ENCODE measurements around the gene HACD2.

HACD2 gene

DNA sequence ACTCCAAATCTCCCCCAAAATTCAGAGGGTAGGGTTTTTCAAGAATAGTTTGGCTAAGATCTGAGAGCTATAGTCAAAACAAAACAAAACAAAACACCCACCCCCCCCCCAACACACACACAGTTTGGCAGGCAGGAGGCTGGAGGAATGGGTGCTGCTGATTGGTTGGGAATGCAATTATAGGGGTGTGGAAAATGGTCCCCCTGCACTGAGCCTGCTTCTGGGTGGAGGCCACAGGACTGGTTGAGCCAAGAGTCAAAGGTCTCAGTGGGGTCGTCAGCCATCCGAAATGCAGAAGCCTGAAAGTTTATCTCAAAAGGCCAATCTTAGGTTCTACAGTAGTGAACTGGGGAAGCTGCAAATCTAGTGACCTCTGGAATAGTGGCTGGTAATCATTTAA is 2.5 kb upstream of the HACD2 start:
- Histone ChIP-seq H3K27me3 (replicated peaks in 2 of 5; ENCODE audit: control insufficient read depth in 4 of 5, insufficient read depth in 5 of 5, low read length in 4 of 5) (no peaks in the 10 kb centered on the region), H3K9me3 (ENCODE audit: control extremely low read depth in 1 of 5, control insufficient read depth in 4 of 5, insufficient read depth in 2 of 5, low read depth in 1 of 5, low read length in 4 of 5) (peaks cover 1 to 30% (median 17%) of the 10 kb centered on the region in 5 experiments), H3K4me3 (ENCODE audit: control insufficient read depth in 1 of 7, extremely low read depth in 1 of 7, insufficient read depth in 4 of 7, low read depth in 2 of 7, low read length in 6 of 7) (no peak overlapping the region), H3K27ac (ENCODE audit: insufficient read depth in 1 of 2, low read depth in 1 of 2, low read length in 2 of 2, poor library complexity in 1 of 2, severe bottlenecking in 2 of 2) (no peak overlapping the region), H3K36me3 (ENCODE audit: control insufficient read depth in 4 of 4, insufficient read depth in 4 of 4, low read length in 3 of 4) (peaks cover 0 to 27% (median 13%) of the 10 kb centered on the region in 4 experiments), H3K4me1 (ENCODE audit: control extremely low read depth in 1 of 4, control insufficient read depth in 4 of 4, insufficient read depth in 4 of 4, low read length in 3 of 4) (peaks cover 4 to 28% (median 17%) of the 10 kb centered on the region in 4 experiments)
- POLR2A ChIA-PET: no interaction called here
- CTCF ChIA-PET: interaction anchor here (0.6 to 1.7 kb wide), 4 partner anchors 20 to 636 kb away, joined by 3 to 4 read pairs (median 3); no protein-coding TSS in a partner anchor
- 100% methylated on average over 1 of the region's 2 CpGs for WGBS (ENCODE audit: insufficient coverage)
- DNase-seq: no peak

GRCh38 chr3:123586968-123587367 is 2.1 kb upstream of the HACD2 start:
- POLR2A ChIA-PET: no interaction called here
- DNase-seq: no peak
- no peaks in the 10 kb centered on the region for H3K27me3 ChIP-seq (replicated peaks in 2 of 5; ENCODE audit: control insufficient read depth in 4 of 5, insufficient read depth in 5 of 5, low read length in 4 of 5)
- H3K36me3 ChIP-seq (ENCODE audit: control insufficient read depth in 4 of 4, insufficient read depth in 4 of 4, low read length in 3 of 4): peaks cover 0 to 25% (median 12%) of the 10 kb centered on the region in 4 experiments
- WGBS (ENCODE audit: insufficient coverage): no CpG with 5 or more reads among the region's 2 CpGs
- no peak overlapping the region for H3K4me3 ChIP-seq (ENCODE audit: control insufficient read depth in 1 of 7, extremely low read depth in 1 of 7, insufficient read depth in 4 of 7, low read depth in 2 of 7, low read length in 6 of 7)
- CTCF ChIA-PET: interaction anchor here (0.6 to 1.8 kb wide), 5 partner anchors 19 to 636 kb away, joined by 3 to 5 read pairs (median 3); no protein-coding TSS in a partner anchor
- H3K27ac ChIP-seq (ENCODE audit: insufficient read depth in 1 of 2, low read depth in 1 of 2, low read length in 2 of 2, poor library complexity in 1 of 2, severe bottlenecking in 2 of 2): no peak overlapping the region
- peaks cover 4 to 31% (median 17%) of the 10 kb centered on the region in 4 experiments for H3K4me1 ChIP-seq (ENCODE audit: control extremely low read depth in 1 of 4, control insufficient read depth in 4 of 4, insufficient read depth in 4 of 4, low read length in 3 of 4)
- H3K9me3 ChIP-seq (ENCODE audit: control extremely low read depth in 1 of 5, control insufficient read depth in 4 of 5, insufficient read depth in 2 of 5, low read depth in 1 of 5, low read length in 4 of 5): peaks cover 0 to 29% (median 17%) of the 10 kb centered on the region in 5 experiments

DNA sequence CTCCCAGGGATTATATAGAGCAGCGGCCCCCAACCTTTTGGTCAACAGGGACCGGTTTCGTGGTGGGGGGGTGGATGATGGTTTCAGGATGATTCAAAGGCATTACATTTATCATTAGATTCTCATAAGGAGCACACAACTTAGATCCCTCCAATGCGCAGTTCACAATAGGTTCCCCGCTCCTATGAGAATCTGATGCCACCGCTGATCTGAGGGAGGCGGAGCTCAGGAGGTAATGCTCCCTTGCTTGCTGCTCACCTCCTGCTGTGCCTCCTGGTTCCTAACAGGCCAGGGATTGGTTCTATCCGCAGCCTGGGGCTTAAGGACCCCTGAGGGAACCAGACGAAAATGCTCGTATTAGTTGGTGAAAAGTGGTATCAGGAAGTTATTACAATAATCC is 1.3 kb upstream of the HACD2 start:
- Histone ChIP-seq H3K27me3 (replicated peaks in 2 of 5; ENCODE audit: control insufficient read depth in 4 of 5, insufficient read depth in 5 of 5, low read length in 4 of 5) (no peaks in the 10 kb centered on the region), H3K36me3 (ENCODE audit: control insufficient read depth in 4 of 4, insufficient read depth in 4 of 4, low read length in 3 of 4) (peaks cover 0 to 21% (median 10%) of the 10 kb centered on the region in 4 experiments), H3K9me3 (ENCODE audit: control extremely low read depth in 1 of 5, control insufficient read depth in 4 of 5, insufficient read depth in 2 of 5, low read depth in 1 of 5, low read length in 4 of 5) (peaks cover 0 to 28% (median 17%) of the 10 kb centered on the region in 5 experiments), H3K27ac (ENCODE audit: insufficient read depth in 1 of 2, low read depth in 1 of 2, low read length in 2 of 2, poor library complexity in 1 of 2, severe bottlenecking in 2 of 2) (peak overlapping the region; percentile 80 to 91), H3K4me3 (ENCODE audit: control insufficient read depth in 1 of 7, extremely low read depth in 1 of 7, insufficient read depth in 4 of 7, low read depth in 2 of 7, low read length in 6 of 7) (peak overlapping the region in 6 of 7 experiments; percentile 85 to 92 (median 88)), H3K4me1 (ENCODE audit: control extremely low read depth in 1 of 4, control insufficient read depth in 4 of 4, insufficient read depth in 4 of 4, low read length in 3 of 4) (peaks cover 4 to 31% (median 17%) of the 10 kb centered on the region in 4 experiments)
- ChIA-PET POLR2A (no interaction called here), CTCF (interaction anchor here (1.0 to 1.8 kb wide), 4 partner anchors 10 to 66 kb away, joined by 3 to 5 read pairs (median 4); no protein-coding TSS in a partner anchor)
- 0% methylated on average over 7 of the region's 10 CpGs for WGBS (ENCODE audit: insufficient coverage)
- peak; percentile 52 to 72 (median 62) for DNase-seq

DNA sequence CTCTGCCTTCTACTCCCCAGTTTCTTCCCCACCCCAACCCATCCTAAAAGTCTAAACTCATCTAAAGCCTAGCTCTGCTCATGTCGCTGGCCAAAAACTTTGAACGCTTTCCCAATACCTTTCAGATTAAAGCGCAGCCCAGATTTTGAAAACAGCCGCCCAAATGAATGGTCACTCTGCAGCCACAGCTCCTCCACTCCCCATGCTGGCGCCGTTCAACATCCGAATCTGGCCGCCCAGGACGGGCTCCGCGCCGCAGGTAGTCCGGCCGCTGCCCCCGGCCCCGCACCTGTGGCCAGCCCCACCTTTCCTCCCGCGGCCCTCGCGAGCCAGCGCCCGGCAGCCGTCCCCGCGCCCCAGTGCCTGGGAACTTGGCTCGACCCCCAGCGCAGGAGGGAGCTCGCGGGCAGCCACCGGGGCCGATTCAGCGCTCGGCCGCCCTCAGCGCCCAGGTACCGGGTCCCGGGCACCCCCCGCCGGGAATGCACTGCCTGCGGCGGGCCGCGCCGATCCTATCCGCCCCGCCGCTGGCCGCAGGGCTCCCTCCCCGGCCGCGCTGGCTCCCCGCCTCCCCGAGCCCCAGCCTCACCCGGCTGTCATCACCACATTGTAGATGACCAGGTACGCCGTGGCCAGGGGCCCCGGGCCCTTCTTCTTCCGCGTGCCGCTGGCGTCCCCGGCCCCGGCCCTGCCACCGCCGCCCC is 417 bp downstream of the HACD2 start:
- ChIA-PET POLR2A (no interaction called here), CTCF (interaction anchor here (0.8 to 1.7 kb wide), 8 partner anchors 9 to 68 kb away, joined by 3 to 5 read pairs (median 3); no protein-coding TSS in a partner anchor)
- peak overlapping the region; percentile 58 to 92 (median 87) for H3K4me3 ChIP-seq (ENCODE audit: control insufficient read depth in 1 of 7, extremely low read depth in 1 of 7, insufficient read depth in 4 of 7, low read depth in 2 of 7, low read length in 6 of 7)
- WGBS (ENCODE audit: insufficient coverage): under 1% methylated on average over 43 of the region's 65 CpGs
- H3K36me3 ChIP-seq (ENCODE audit: control insufficient read depth in 4 of 4, insufficient read depth in 4 of 4, low read length in 3 of 4): peaks cover 3 to 13% (median 10%) of the 10 kb centered on the region in 4 experiments
- H3K9me3 ChIP-seq (ENCODE audit: control extremely low read depth in 1 of 5, control insufficient read depth in 4 of 5, insufficient read depth in 2 of 5, low read depth in 1 of 5, low read length in 4 of 5): peaks cover 0 to 11% (median 5%) of the 10 kb centered on the region in 5 experiments
- DNase-seq: peak; percentile 17 to 36 (median 25)
- H3K27ac ChIP-seq (ENCODE audit: insufficient read depth in 1 of 2, low read depth in 1 of 2, low read length in 2 of 2, poor library complexity in 1 of 2, severe bottlenecking in 2 of 2): peak overlapping the region in 1 of 2 experiments; percentile 64
- peaks cover 4 to 31% (median 17%) of the 10 kb centered on the region in 4 experiments for H3K4me1 ChIP-seq (ENCODE audit: control extremely low read depth in 1 of 4, control insufficient read depth in 4 of 4, insufficient read depth in 4 of 4, low read length in 3 of 4)
- no peaks in the 10 kb centered on the region for H3K27me3 ChIP-seq (replicated peaks in 2 of 5; ENCODE audit: control insufficient read depth in 4 of 5, insufficient read depth in 5 of 5, low read length in 4 of 5)

- H3K9me3 ChIP-seq (ENCODE audit: control extremely low read depth in 1 of 5, control insufficient read depth in 4 of 5, insufficient read depth in 2 of 5, low read depth in 1 of 5, low read length in 4 of 5): peaks cover 0 to 8% (median 4%) of the 10 kb centered on the region in 5 experiments
- ChIA-PET POLR2A (no interaction called here), CTCF (interaction anchor here (0.8 to 1.7 kb wide), 7 partner anchors 8 to 69 kb away, joined by 3 to 5 read pairs (median 3); no protein-coding TSS in a partner anchor)
- DNase-seq: no peak
- peaks cover 5 to 19% (median 15%) of the 10 kb centered on the region in 4 experiments for H3K36me3 ChIP-seq (ENCODE audit: control insufficient read depth in 4 of 4, insufficient read depth in 4 of 4, low read length in 3 of 4)
- no peaks in the 10 kb centered on the region for H3K27me3 ChIP-seq (replicated peaks in 2 of 5; ENCODE audit: control insufficient read depth in 4 of 5, insufficient read depth in 5 of 5, low read length in 4 of 5)
- H3K4me3 ChIP-seq (ENCODE audit: control insufficient read depth in 1 of 7, extremely low read depth in 1 of 7, insufficient read depth in 4 of 7, low read depth in 2 of 7, low read length in 6 of 7): peak overlapping the region in 1 of 7 experiments; percentile 88
- WGBS (ENCODE audit: insufficient coverage): no CpG with 5 or more reads among the region's 3 CpGs
- peaks cover 4 to 31% (median 17%) of the 10 kb centered on the region in 4 experiments for H3K4me1 ChIP-seq (ENCODE audit: control extremely low read depth in 1 of 4, control insufficient read depth in 4 of 4, insufficient read depth in 4 of 4, low read length in 3 of 4)
- no peak overlapping the region for H3K27ac ChIP-seq (ENCODE audit: insufficient read depth in 1 of 2, low read depth in 1 of 2, low read length in 2 of 2, poor library complexity in 1 of 2, severe bottlenecking in 2 of 2)
Observed at GRCh38 chr3:123583561-123583960, 1.3 kb downstream of the HACD2 start.

- 100% methylated on average over 2 of the region's 3 CpGs for WGBS (ENCODE audit: insufficient coverage)
- Histone ChIP-seq H3K4me1 (ENCODE audit: control extremely low read depth in 1 of 4, control insufficient read depth in 4 of 4, insufficient read depth in 4 of 4, low read length in 3 of 4) (peaks cover 4 to 31% (median 17%) of the 10 kb centered on the region in 4 experiments), H3K9me3 (ENCODE audit: control extremely low read depth in 1 of 5, control insufficient read depth in 4 of 5, insufficient read depth in 2 of 5, low read depth in 1 of 5, low read length in 4 of 5) (peaks cover 0 to 2% (median 0%) of the 10 kb centered on the region in 5 experiments), H3K27ac (ENCODE audit: insufficient read depth in 1 of 2, low read depth in 1 of 2, low read length in 2 of 2, poor library complexity in 1 of 2, severe bottlenecking in 2 of 2) (no peak overlapping the region), H3K4me3 (ENCODE audit: control insufficient read depth in 1 of 7, extremely low read depth in 1 of 7, insufficient read depth in 4 of 7, low read depth in 2 of 7, low read length in 6 of 7) (no peak overlapping the region), H3K36me3 (ENCODE audit: control insufficient read depth in 4 of 4, insufficient read depth in 4 of 4, low read length in 3 of 4) (peaks cover 5 to 17% (median 16%) of the 10 kb centered on the region in 4 experiments), H3K27me3 (replicated peaks in 2 of 5; ENCODE audit: control insufficient read depth in 4 of 5, insufficient read depth in 5 of 5, low read length in 4 of 5) (no peaks in the 10 kb centered on the region)
- no peak for DNase-seq
- POLR2A ChIA-PET: interaction anchor here (0.7 kb wide), 1 partner anchor 43 kb away, joined by 3 read pairs; no protein-coding TSS in a partner anchor
- CTCF ChIA-PET: interaction anchor here (0.6 to 1.3 kb wide), 3 partner anchors 8 to 966 kb away, joined by 3 read pairs; no protein-coding TSS in a partner anchor
Observed at GRCh38 chr3:123582315-123582714, 2.5 kb downstream of the HACD2 start.

All from common myeloid progenitor, CD34-positive (primary cell).